Measurements from ENCODE around the gene MID1. TPM values are rescaled to one million over a fixed set of nuclear protein-coding genes. Genes with fewer than 3 reads are reported as not detected.

The MID1 gene
- total RNA-seq, 2 experiments from 2014 or later = 0.19 TPM; not detected in 1

DNA sequence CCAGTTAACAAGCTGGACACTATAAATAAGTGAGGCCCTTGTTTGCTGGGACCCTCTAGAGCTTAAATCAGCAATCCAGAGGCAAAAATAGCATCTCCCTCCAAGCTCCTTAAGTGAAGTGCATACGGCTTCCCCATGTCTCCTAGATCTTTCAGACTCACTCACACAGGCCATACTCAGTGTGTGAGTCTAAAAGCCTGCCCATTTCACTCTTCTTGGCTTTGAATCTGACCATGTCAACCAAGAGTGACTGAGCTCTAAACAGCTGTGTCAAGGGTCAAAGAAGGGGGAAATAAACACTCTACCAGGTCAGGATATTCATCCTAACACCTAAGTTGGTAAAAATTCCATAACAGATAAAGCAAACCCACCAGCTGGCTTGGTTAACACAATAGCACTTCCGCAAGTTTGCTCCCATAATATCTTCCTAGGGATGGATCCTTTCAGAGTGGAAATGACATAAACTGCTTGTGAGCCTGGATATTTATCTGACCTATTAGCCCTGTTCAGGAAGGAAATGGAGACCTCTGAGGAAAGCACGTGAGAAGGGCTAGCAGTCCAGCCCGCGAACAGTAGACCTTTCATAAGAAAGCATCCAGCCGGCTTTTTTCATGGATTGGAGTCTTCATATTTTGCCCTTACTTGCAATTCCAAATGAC lies 65.6 kb downstream of the MID1 start:
- Mint-ChIP-seq H3K36me3 (ENCODE audit: low read depth) (no peaks in the 10 kb centered on the region), H3K4me3 (no peak overlapping the region), H3K9me3 (peaks cover 4% of the 10 kb centered on the region), H3K4me1 (ENCODE audit: low read depth) (no peaks in the 10 kb centered on the region), H3K27ac (no peak overlapping the region), H3K27me3 (no peaks in the 10 kb centered on the region)
- no peak for DNase-seq
- POLR2A ChIA-PET = no interaction called here
- no peak for ATAC-seq (ENCODE audit: poor library complexity)
- H3K27me3 ChIP-seq (ENCODE audit: control insufficient read depth in 1 of 2, insufficient read depth in 2 of 2, low read length in 2 of 2) = no peaks in the 10 kb centered on the region
- H3K9me3 ChIP-seq (ENCODE audit: control insufficient read depth in 1 of 2, insufficient read depth in 1 of 2, low read length in 2 of 2) = no peaks in the 10 kb centered on the region
- TF ChIP-seq, protein P1, sequence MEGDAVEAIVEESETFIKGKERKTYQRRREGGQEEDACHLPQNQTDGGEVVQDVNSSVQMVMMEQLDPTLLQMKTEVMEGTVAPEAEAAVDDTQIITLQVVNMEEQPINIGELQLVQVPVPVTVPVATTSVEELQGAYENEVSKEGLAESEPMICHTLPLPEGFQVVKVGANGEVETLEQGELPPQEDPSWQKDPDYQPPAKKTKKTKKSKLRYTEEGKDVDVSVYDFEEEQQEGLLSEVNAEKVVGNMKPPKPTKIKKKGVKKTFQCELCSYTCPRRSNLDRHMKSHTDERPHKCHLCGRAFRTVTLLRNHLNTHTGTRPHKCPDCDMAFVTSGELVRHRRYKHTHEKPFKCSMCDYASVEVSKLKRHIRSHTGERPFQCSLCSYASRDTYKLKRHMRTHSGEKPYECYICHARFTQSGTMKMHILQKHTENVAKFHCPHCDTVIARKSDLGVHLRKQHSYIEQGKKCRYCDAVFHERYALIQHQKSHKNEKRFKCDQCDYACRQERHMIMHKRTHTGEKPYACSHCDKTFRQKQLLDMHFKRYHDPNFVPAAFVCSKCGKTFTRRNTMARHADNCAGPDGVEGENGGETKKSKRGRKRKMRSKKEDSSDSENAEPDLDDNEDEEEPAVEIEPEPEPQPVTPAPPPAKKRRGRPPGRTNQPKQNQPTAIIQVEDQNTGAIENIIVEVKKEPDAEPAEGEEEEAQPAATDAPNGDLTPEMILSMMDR (IDR thresholded peaks at IDR 0.05) = no peak
- H3K4me3 ChIP-seq (ENCODE audit: low read length) = no peak overlapping the region
- H3K36me3 ChIP-seq (ENCODE audit: insufficient read depth, low read length) = no peaks in the 10 kb centered on the region
- no peak overlapping the region for H3K27ac ChIP-seq (ENCODE audit: low read depth in 1 of 2, low read length in 2 of 2)
- CTCF ChIA-PET = no interaction called here
- H3K4me1 ChIP-seq (ENCODE audit: insufficient read depth, low read length) = no peaks in the 10 kb centered on the region
- intact Hi-C loops (cut with DNase I, micrococcal nuclease) = no loop called here

DNA sequence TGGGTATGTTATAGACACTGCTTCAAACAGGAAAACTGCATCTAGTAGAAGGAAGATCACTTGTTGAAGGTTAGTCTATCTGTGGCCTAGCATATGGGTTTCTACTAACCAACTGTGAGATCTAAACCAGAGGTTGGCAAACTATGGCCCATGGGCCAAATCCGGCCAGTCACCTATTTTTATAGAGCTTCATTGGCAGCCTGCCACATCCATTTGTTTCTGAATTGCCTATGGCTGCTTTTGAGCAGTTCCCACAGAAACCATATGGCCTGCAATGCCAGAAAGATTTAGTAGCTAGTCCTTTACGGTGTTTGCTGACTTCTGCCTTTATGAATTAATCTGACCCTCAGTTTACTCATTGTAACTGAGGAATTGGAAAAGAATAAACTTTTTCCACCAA lies 71.1 kb downstream of the MID1 start:
- no peak overlapping the region for H3K27ac ChIP-seq (ENCODE audit: low read depth in 1 of 2, low read length in 2 of 2)
- H3K4me3 Mint-ChIP-seq = no peak overlapping the region
- H3K4me1 Mint-ChIP-seq (ENCODE audit: low read depth) = no peaks in the 10 kb centered on the region
- H3K27ac Mint-ChIP-seq = no peak overlapping the region
- no peaks in the 10 kb centered on the region for H3K36me3 Mint-ChIP-seq (ENCODE audit: low read depth)
- DNase-seq (no peak), ATAC-seq (ENCODE audit: poor library complexity) (no peak)
- H3K4me3 ChIP-seq (ENCODE audit: low read length) = no peak overlapping the region
- intact Hi-C loops (cut with DNase I, micrococcal nuclease) = no loop called here
- POLR2A ChIA-PET = no interaction called here
- H3K4me1 ChIP-seq (ENCODE audit: insufficient read depth, low read length) = no peaks in the 10 kb centered on the region
- peaks cover 4% of the 10 kb centered on the region for H3K9me3 Mint-ChIP-seq
- no peaks in the 10 kb centered on the region for H3K27me3 ChIP-seq (ENCODE audit: control insufficient read depth in 1 of 2, insufficient read depth in 2 of 2, low read length in 2 of 2)
- no peaks in the 10 kb centered on the region for H3K27me3 Mint-ChIP-seq
- no peaks in the 10 kb centered on the region for H3K36me3 ChIP-seq (ENCODE audit: insufficient read depth, low read length)
- CTCF ChIA-PET = no interaction called here
- TF ChIP-seq, protein P1 (IDR thresholded peaks at IDR 0.05) = no peak
- no peaks in the 10 kb centered on the region for H3K9me3 ChIP-seq (ENCODE audit: control insufficient read depth in 1 of 2, insufficient read depth in 1 of 2, low read length in 2 of 2)

DNA sequence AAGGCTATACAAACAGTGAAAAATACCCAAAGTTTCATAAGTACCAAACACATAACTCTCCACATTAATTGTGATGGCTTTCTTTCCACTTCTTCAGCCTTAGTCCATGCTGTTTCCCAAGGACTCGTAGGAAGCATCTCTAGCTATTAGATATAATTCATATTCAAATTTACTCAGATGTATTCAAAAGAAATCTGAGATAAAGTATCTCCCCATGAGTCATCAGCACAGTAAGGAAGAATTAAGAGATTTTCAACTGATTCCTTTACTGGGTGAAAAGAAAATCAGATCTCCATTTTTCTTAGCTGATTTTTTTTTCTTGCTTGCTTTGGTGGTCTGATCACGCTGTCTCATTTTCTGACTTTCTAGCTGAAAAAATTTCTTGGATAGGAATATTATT lies 71.7 kb downstream of the MID1 start:
- CTCF ChIA-PET = no interaction called here
- no peaks in the 10 kb centered on the region for H3K36me3 ChIP-seq (ENCODE audit: insufficient read depth, low read length)
- Mint-ChIP-seq H3K9me3 (peaks cover 4% of the 10 kb centered on the region), H3K4me3 (no peak overlapping the region), H3K36me3 (ENCODE audit: low read depth) (no peaks in the 10 kb centered on the region), H3K27me3 (no peaks in the 10 kb centered on the region), H3K27ac (no peak overlapping the region), H3K4me1 (ENCODE audit: low read depth) (no peaks in the 10 kb centered on the region)
- no peak overlapping the region for H3K27ac ChIP-seq (ENCODE audit: low read depth in 1 of 2, low read length in 2 of 2)
- no peaks in the 10 kb centered on the region for H3K9me3 ChIP-seq (ENCODE audit: control insufficient read depth in 1 of 2, insufficient read depth in 1 of 2, low read length in 2 of 2)
- POLR2A ChIA-PET = no interaction called here
- no peaks in the 10 kb centered on the region for H3K27me3 ChIP-seq (ENCODE audit: control insufficient read depth in 1 of 2, insufficient read depth in 2 of 2, low read length in 2 of 2)
- TF ChIP-seq, protein P1 (IDR thresholded peaks at IDR 0.05) = no peak
- no peak overlapping the region for H3K4me3 ChIP-seq (ENCODE audit: low read length)
- no peaks in the 10 kb centered on the region for H3K4me1 ChIP-seq (ENCODE audit: insufficient read depth, low read length)
- intact Hi-C loops (cut with DNase I, micrococcal nuclease) = no loop called here
- no peak for DNase-seq
- ATAC-seq (ENCODE audit: poor library complexity) = no peak

Data from CD4-positive, alpha-beta T cell (primary cell).